Natural killer cell (primary cell): ENCODE data around the gene ATN1. TPM values are rescaled to one million over a fixed set of nuclear protein-coding genes. Genes with fewer than 3 reads are reported as not detected.

Experiments used
- ATAC-seq, 3 donors: fragments of 150-1000 bp in 2 of 3; fragments of 200-7000 bp in 1 of 3; cut with Tn5 transposase; 1 replicate in 1 of 3; 2 replicates in 2 of 3; pipeline ENCODE4 v1.10.0; 2021; ENCODE audit warnings: mild to moderate bottlenecking in 2 of 3, moderate library complexity in 2 of 3
- DNase-seq, 2 donors: peaks; one replicate each; pipeline versions ENCODE4 v3.0.0 to v3.0.0-alpha.2; 2013 to 2021; ENCODE audit warnings: mixed read lengths in 1 of 2
- H3K27ac ChIP-seq: one replicate; pipeline ENCODE4 v1.5.1; 2013; ENCODE audit warnings: mild to moderate bottlenecking, low read length
- H3K27me3 ChIP-seq: one replicate; pipeline ENCODE4 v1.6.1; 2013; ENCODE audit warnings: low read length; ENCODE audit not compliant: control insufficient read depth, insufficient read depth
- H3K36me3 ChIP-seq: one replicate; pipeline ENCODE4 v1.6.1; 2013; ENCODE audit warnings: low read length; ENCODE audit not compliant: control insufficient read depth, insufficient read depth
- H3K4me1 ChIP-seq: one replicate; pipeline ENCODE4 v1.6.1; 2013; ENCODE audit warnings: low read length; ENCODE audit not compliant: control insufficient read depth, insufficient read depth
- H3K4me3 ChIP-seq: one replicate; pipeline ENCODE4 v1.5.1; 2013; ENCODE audit warnings: low read length
- H3K9me3 ChIP-seq: one replicate; pipeline ENCODE4 v1.6.1; 2013; ENCODE audit warnings: low read length; ENCODE audit not compliant: control insufficient read depth, insufficient read depth
- H3K27ac Mint-ChIP-seq, 2 donors: one replicate each; pipeline ENCODE4 v1.8.0; 2022; ENCODE audit warnings: mild to moderate bottlenecking in 2 of 2, mixed read lengths in 2 of 2, moderate library complexity in 1 of 2
- H3K27me3 Mint-ChIP-seq, 2 donors: one replicate each; pipeline ENCODE4 v1.8.0; 2022; ENCODE audit warnings: low read depth in 2 of 2, mixed read lengths in 2 of 2
- H3K36me3 Mint-ChIP-seq: one replicate; pipeline ENCODE4 v1.8.0; 2022; ENCODE audit warnings: mixed read lengths
- H3K4me1 Mint-ChIP-seq, 2 donors: one replicate each; pipeline ENCODE4 v1.8.0; 2022; ENCODE audit warnings: mixed read lengths in 2 of 2
- H3K4me3 Mint-ChIP-seq: one replicate; pipeline ENCODE4 v1.8.0; 2022; ENCODE audit warnings: mild to moderate bottlenecking, moderate library complexity, mixed read lengths
- H3K9me3 Mint-ChIP-seq, 2 donors: one replicate each; pipeline ENCODE4 v1.8.0; 2022; ENCODE audit warnings: mixed read lengths in 2 of 2
- WGBS: methylation state at CpG from one replicate; pipeline ENCODE4 v1.1.7; 2013; ENCODE audit warnings: missing lambda C conversion rate; ENCODE audit not compliant: insufficient coverage; 5-methylcytosine and 5-hydroxymethylcytosine counted together
- intact Hi-C: fragments of 100-400 bp; cut with micrococcal nuclease; formaldehyde crosslinking; loops from one replicate; pipeline ENCODE4 v1.14.2; 2022
- total RNA-seq, 4 donors: library from RNA; stranded (reverse); fragments of 120-200 nt in 1 of 4; gene quantifications; one replicate each; pipeline versions ENCODE4 v1.2.3 to v1.2.4, GENCODE V29; 2013 to 2022
- TF ChIP-seq, protein P1 (sequence below): fragments of 200-600 bp; IDR thresholded peaks from one replicate; pipeline ENCODE4 v1.8.0; 2022; ENCODE audit warnings: antibody characterized with exemption

The ATN1 gene
- total RNA-seq, 3 donors from 2014 or later (not counting 1 experiment from before 2014, with no cell fraction given), result 29.3 to 34.0 (median 31.9) TPM

GRCh38 chr12:6894321-6894720 lies 33.4 kb upstream of the ATN1 start:
- no peak overlapping the region for H3K27ac ChIP-seq
- H3K27ac Mint-ChIP-seq, result no peak overlapping the region
- H3K4me3 Mint-ChIP-seq, result no peak overlapping the region
- peaks cover 14% of the 10 kb centered on the region for H3K4me1 ChIP-seq
- peaks cover 11 to 15% of the 10 kb centered on the region in 2 donors for H3K4me1 Mint-ChIP-seq
- H3K27me3 Mint-ChIP-seq, result no peaks in the 10 kb centered on the region
- DNase-seq (no peak), ATAC-seq (no peak)
- H3K9me3 Mint-ChIP-seq, result no peaks in the 10 kb centered on the region
- intact Hi-C loops, result no loop called here
- WGBS, result 85% methylated on average over 3 of the region's 3 CpGs
- no peaks in the 10 kb centered on the region for H3K36me3 ChIP-seq
- no peaks in the 10 kb centered on the region for H3K27me3 ChIP-seq
- no peaks in the 10 kb centered on the region for H3K36me3 Mint-ChIP-seq
- H3K4me3 ChIP-seq, result no peak overlapping the region
- TF ChIP-seq, protein P1, sequence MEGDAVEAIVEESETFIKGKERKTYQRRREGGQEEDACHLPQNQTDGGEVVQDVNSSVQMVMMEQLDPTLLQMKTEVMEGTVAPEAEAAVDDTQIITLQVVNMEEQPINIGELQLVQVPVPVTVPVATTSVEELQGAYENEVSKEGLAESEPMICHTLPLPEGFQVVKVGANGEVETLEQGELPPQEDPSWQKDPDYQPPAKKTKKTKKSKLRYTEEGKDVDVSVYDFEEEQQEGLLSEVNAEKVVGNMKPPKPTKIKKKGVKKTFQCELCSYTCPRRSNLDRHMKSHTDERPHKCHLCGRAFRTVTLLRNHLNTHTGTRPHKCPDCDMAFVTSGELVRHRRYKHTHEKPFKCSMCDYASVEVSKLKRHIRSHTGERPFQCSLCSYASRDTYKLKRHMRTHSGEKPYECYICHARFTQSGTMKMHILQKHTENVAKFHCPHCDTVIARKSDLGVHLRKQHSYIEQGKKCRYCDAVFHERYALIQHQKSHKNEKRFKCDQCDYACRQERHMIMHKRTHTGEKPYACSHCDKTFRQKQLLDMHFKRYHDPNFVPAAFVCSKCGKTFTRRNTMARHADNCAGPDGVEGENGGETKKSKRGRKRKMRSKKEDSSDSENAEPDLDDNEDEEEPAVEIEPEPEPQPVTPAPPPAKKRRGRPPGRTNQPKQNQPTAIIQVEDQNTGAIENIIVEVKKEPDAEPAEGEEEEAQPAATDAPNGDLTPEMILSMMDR, result no peak
- no peaks in the 10 kb centered on the region for H3K9me3 ChIP-seq

DNA sequence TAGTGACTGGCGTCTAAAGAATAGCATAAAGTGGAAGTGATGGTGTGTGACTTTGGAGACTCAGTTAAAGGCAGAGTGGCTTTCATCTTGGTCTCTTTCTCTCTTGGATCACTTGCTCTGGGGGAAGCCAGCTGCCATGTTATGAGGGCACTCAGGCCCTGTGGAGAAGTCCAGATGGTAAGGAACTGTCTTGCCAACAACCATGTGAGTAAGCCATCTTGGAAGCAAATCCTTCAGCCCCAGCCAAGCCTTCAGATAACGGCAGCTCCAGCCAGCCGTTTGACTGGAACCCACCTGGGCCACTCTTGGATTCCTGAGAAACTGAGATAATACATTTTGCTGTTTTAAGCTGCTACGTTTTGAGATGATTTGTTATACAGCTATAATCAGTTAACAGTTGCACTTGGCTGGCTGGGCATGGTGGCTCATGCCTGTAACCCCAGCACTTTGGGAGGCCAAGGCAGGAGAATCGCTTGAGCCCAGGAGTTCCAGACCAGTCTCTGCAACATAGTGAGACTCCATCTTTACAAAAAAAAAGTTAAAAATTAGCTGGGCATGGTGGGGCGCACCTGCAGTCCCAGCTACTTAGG lies 30.8 kb upstream of the ATN1 start:
- intact Hi-C loops, result no loop called here
- no peaks in the 10 kb centered on the region for H3K36me3 Mint-ChIP-seq
- 90% methylated on average over 6 of the region's 6 CpGs for WGBS
- no peak overlapping the region for H3K4me3 Mint-ChIP-seq
- H3K9me3 Mint-ChIP-seq, result no peaks in the 10 kb centered on the region
- no peaks in the 10 kb centered on the region for H3K27me3 Mint-ChIP-seq
- no peaks in the 10 kb centered on the region for H3K9me3 ChIP-seq
- no peaks in the 10 kb centered on the region for H3K4me1 Mint-ChIP-seq
- no peaks in the 10 kb centered on the region for H3K36me3 ChIP-seq
- peaks cover 2% of the 10 kb centered on the region for H3K4me1 ChIP-seq
- ATAC-seq (no peak), DNase-seq (no peak)
- no peak overlapping the region for H3K27ac Mint-ChIP-seq
- TF ChIP-seq, protein P1, result no peak
- H3K27ac ChIP-seq, result no peak overlapping the region
- H3K27me3 ChIP-seq, result no peaks in the 10 kb centered on the region
- no peak overlapping the region for H3K4me3 ChIP-seq

- no peaks in the 10 kb centered on the region for H3K9me3 Mint-ChIP-seq
- intact Hi-C loops, result no loop called here
- 71% methylated on average over 4 of the region's 5 CpGs for WGBS
Measured at GRCh38 chr12:6899427-6899826, 28.3 kb upstream of the ATN1 start.

More at GRCh38 chr12:6899427-6899826, 28.3 kb upstream of the ATN1 start:
- Histone ChIP-seq H3K4me1 (peaks cover 4% of the 10 kb centered on the region), H3K9me3 (no peaks in the 10 kb centered on the region), H3K4me3 (no peak overlapping the region), H3K27me3 (no peaks in the 10 kb centered on the region), H3K36me3 (no peaks in the 10 kb centered on the region), H3K27ac (no peak overlapping the region)
- TF ChIP-seq, protein P1, result no peak
- Mint-ChIP-seq H3K4me1 (no peaks in the 10 kb centered on the region), H3K4me3 (no peak overlapping the region), H3K27me3 (no peaks in the 10 kb centered on the region), H3K27ac (no peak overlapping the region), H3K36me3 (no peaks in the 10 kb centered on the region)
- DNase-seq, result no peak
- no peak for ATAC-seq
